SK-N-SH treated with all-trans-retinoic acid at 6 μM for 48 hours (cell line): ENCODE measurements around the gene HRK.

ENCODE experiments used
- BACH2 ChIP-seq: fragments of 250-450 bp; sonication (Bioruptor Pico); IDR thresholded peaks from 2 replicates; pipeline ENCODE4 v1.9.0; 2021; ENCODE audit warnings: mild to moderate bottlenecking, borderline replicate concordance
- CSDC2 ChIP-seq: fragments of 250-450 bp; sonication (Bioruptor Pico); IDR thresholded peaks from 2 replicates; pipeline ENCODE4 v1.5.0; 2020; ENCODE audit warnings: mild to moderate bottlenecking, moderate library complexity
- PATZ1 ChIP-seq: fragments of 250-450 bp; sonication (Bioruptor Pico); IDR thresholded peaks from 2 replicates; pipeline ENCODE4 v1.8.0; 2020; ENCODE audit warnings: mild to moderate bottlenecking, moderate library complexity, borderline replicate concordance
- RARB ChIP-seq: fragments of 250-450 bp; sonication (Bioruptor Pico); IDR thresholded peaks from 2 replicates; pipeline ENCODE4 v1.8.0; 2021; ENCODE audit warnings: mild to moderate bottlenecking, moderate library complexity
- SNAI2 ChIP-seq: fragments of 250-450 bp; sonication (Bioruptor Pico); IDR thresholded peaks from 2 replicates; pipeline ENCODE4 v1.5.0; 2020; ENCODE audit warnings: mild to moderate bottlenecking, moderate library complexity
- TCF4 ChIP-seq: fragments of 250-450 bp; sonication (Bioruptor Pico); IDR thresholded peaks from 2 replicates; pipeline ENCODE4 v1.8.0; 2021; ENCODE audit warnings: mild to moderate bottlenecking, moderate library complexity, borderline replicate concordance
- ZNF8 ChIP-seq: fragments of 450-650 bp; formaldehyde crosslinking; IDR thresholded peaks from 2 replicates; pipeline ENCODE4 v1.5.0; 2020; ENCODE audit warnings: mild to moderate bottlenecking, moderate library complexity

GRCh38 chr12:116916122-116916521, 34.9 kb upstream of the HRK start:
- TF ChIP-seq SNAI2 (CRISPR knock-in tag) (no peak), TCF4 (CRISPR knock-in tag) (no peak), BACH2 (CRISPR knock-in tag) (no peak), ZNF8 (CRISPR knock-in tag) (no peak), PATZ1 (no peak), CSDC2 (CRISPR knock-in tag) (no peak), RARB (no peak)
